Eye (tissue), 1 donor: ENCODE measurements around the gene SRSF12.
"Not testable (repeated sequence)": the region's sequence is repeated elsewhere in the genome, so short reads cannot be mapped to it uniquely, and the experiment has no call there.

ENCODE experiments used
- DNase-seq: peaks from one replicate; pipeline ENCODE4 v3.0.0-alpha.2; 2015

SRSF12 gene

GRCh38 chr6:89069536-89070163, 48.2 kb downstream of the SRSF12 start:
- DNase-seq: no peak

- DNase-seq: no peak
Observed at GRCh38 chr6:89068695-89069094, 49.2 kb downstream of the SRSF12 start.

GRCh38 chr6:89067796-89068195, 50.1 kb downstream of the SRSF12 start:
- DNase-seq: no peak

GRCh38 chr6:89066940-89067646, 50.8 kb downstream of the SRSF12 start:
- no peak for DNase-seq

GRCh38 chr6:89066121-89066520, 51.8 kb downstream of the SRSF12 start:
- DNase-seq: not testable (repeated sequence)

- not testable (repeated sequence) for DNase-seq
Observed at GRCh38 chr6:89064931-89065330, 52.9 kb downstream of the SRSF12 start.

- DNase-seq: no peak
Observed at GRCh38 chr6:89063881-89064280, 54.0 kb downstream of the SRSF12 start.

- DNase-seq: no peak
Observed at GRCh38 chr6:89059227-89059626, 58.6 kb downstream of the SRSF12 start.

GRCh38 chr6:89058627-89059026, 59.2 kb downstream of the SRSF12 start:
- DNase-seq: no peak

- DNase-seq: no peak
Observed at GRCh38 chr6:89057759-89058158, 60.1 kb downstream of the SRSF12 start.

- DNase-seq: no peak
Observed at GRCh38 chr6:89054208-89054607, 63.7 kb downstream of the SRSF12 start.

GRCh38 chr6:89051676-89052075, 66.2 kb downstream of the SRSF12 start:
- no peak for DNase-seq

GRCh38 chr6:89050697-89051096, 67.2 kb downstream of the SRSF12 start:
- DNase-seq: no peak

- DNase-seq: no peak
Observed at GRCh38 chr6:89050155-89050554, 67.7 kb downstream of the SRSF12 start.

- no peak for DNase-seq
Observed at GRCh38 chr6:89048985-89049384, 68.9 kb downstream of the SRSF12 start.

GRCh38 chr6:89048288-89048923, 69.5 kb downstream of the SRSF12 start:
- no peak for DNase-seq

- no peak for DNase-seq
Observed at GRCh38 chr6:89047473-89047872, 70.4 kb downstream of the SRSF12 start.
